Loucy (cell line): ENCODE measurements around the gene UBE2J2.

Source experiments
- CTCF ChIP-seq: fragments of 200-600 bp; sonication (generic); conservative IDR thresholded peaks from 2 replicates; pipeline ENCODE4 v1.5.1; 2014; ENCODE audit warnings: mild to moderate bottlenecking, antibody characterized with exemption, low read length
- EZH2phosphoT487 ChIP-seq: fragments of 200-600 bp; IDR thresholded peaks from 2 replicates; pipeline ENCODE4 v1.6.1; 2018; ENCODE audit warnings: antibody characterized with exemption, mild to moderate bottlenecking, moderate library complexity, borderline replicate concordance

GRCh38 chr1:1303736-1304135 lies 30.1 kb upstream of the UBE2J2 start:
- TF ChIP-seq CTCF, result no peak
- no peak for TF ChIP-seq EZH2phosphoT487
